Epithelial cell of esophagus (primary cell): ENCODE data around the gene PPM1N.

ENCODE experiments used
- DNase-seq: peaks from one replicate; pipeline ENCODE4 v3.0.0; 2010; ENCODE audit warnings: low read depth
- H3K4me3 ChIP-seq: 2 replicates; pipeline ENCODE4 v1.5.1; 2011; ENCODE audit warnings: mild to moderate bottlenecking, low read length, control low read depth
- CTCF ChIP-seq: IDR thresholded peaks from 2 replicates; pipeline ENCODE4 v1.5.1; 2011; ENCODE audit warnings: low read depth, mild to moderate bottlenecking, low read length, control low read depth, inconsistent platforms; ENCODE audit not compliant: insufficient read depth; ENCODE audit errors: missing control alignments

PPM1N gene

GRCh38 chr19:45473682-45474605, 24.3 kb upstream of the PPM1N start:
- no peak for DNase-seq
- no peak overlapping the region for H3K4me3 ChIP-seq
- TF ChIP-seq CTCF: no peak

GRCh38 chr19:45474606-45475521, 23.4 kb upstream of the PPM1N start:
- DNase-seq: peak; percentile 45
- H3K4me3 ChIP-seq: no peak overlapping the region
- no peak for TF ChIP-seq CTCF

- no peak overlapping the region for H3K4me3 ChIP-seq
- DNase-seq: peak; percentile 36
- no peak for TF ChIP-seq CTCF
These were observed 22.5 kb upstream of the PPM1N start for GRCh38 chr19:45475537-45476291.

- TF ChIP-seq CTCF: no peak
- DNase-seq: no peak
- no peak overlapping the region for H3K4me3 ChIP-seq
These were observed 21.9 kb upstream of the PPM1N start for GRCh38 chr19:45476304-45476703.

GRCh38 chr19:45477186-45477585, 21.1 kb upstream of the PPM1N start:
- no peak for DNase-seq
- H3K4me3 ChIP-seq: no peak overlapping the region

More at GRCh38 chr19:45477186-45477585, 21.1 kb upstream of the PPM1N start:
- no peak for TF ChIP-seq CTCF
